Mesenchymal stem cell (in vitro differentiated cells and primary cell): Measurements from ENCODE around the gene GOLGA6C.

Experiments
- DNase-seq: peaks from one replicate; pipeline ENCODE4 v3.0.0-alpha.2; 2013
- H2AFZ ChIP-seq: one replicate; pipeline ENCODE4 v1.6.1; 2013; ENCODE audit warnings: low read depth, mild to moderate bottlenecking, control low read depth, inconsistent platforms, low read length, moderate library complexity
- H2AK5ac ChIP-seq: 2 replicates; pipeline ENCODE4 v1.6.1; 2013; ENCODE audit warnings: low read length, moderate library complexity, mild to moderate bottlenecking, inconsistent platforms; ENCODE audit not compliant: severe bottlenecking
- H2BK120ac ChIP-seq: one replicate; pipeline ENCODE4 v1.6.1; 2013; ENCODE audit warnings: low read depth, mild to moderate bottlenecking, inconsistent platforms, low read length, moderate library complexity
- H2BK12ac ChIP-seq, 2 experiments: one replicate each; pipeline ENCODE4 v1.6.1; 2013; ENCODE audit warnings: inconsistent platforms in 2 of 2, low read length in 2 of 2, mild to moderate bottlenecking in 2 of 2, moderate library complexity in 2 of 2, control low read depth in 1 of 2
- H2BK15ac ChIP-seq: one replicate; pipeline ENCODE4 v1.6.1; 2013; ENCODE audit warnings: mild to moderate bottlenecking, low read depth, inconsistent platforms; ENCODE audit not compliant: poor library complexity, severe bottlenecking
- H2BK5ac ChIP-seq: 2 replicates; pipeline ENCODE4 v1.6.1; 2013; ENCODE audit warnings: low read depth, mild to moderate bottlenecking, low read length, control low read depth, inconsistent platforms; ENCODE audit not compliant: poor library complexity, severe bottlenecking
- H3K14ac ChIP-seq, 2 experiments: one replicate each; pipeline ENCODE4 v1.6.1; 2013; ENCODE audit warnings: inconsistent platforms in 2 of 2, low read length in 2 of 2, control low read depth in 1 of 2, mild to moderate bottlenecking in 1 of 2, moderate library complexity in 1 of 2
- H3K18ac ChIP-seq, 2 experiments: one replicate each; pipeline ENCODE4 v1.6.1; 2013; ENCODE audit warnings: inconsistent platforms in 2 of 2, low read length in 2 of 2, control low read depth in 1 of 2, low read depth in 1 of 2, mild to moderate bottlenecking in 1 of 2
- H3K23ac ChIP-seq, 2 experiments: one replicate each; pipeline ENCODE4 v1.6.1; 2013; ENCODE audit warnings: inconsistent platforms in 2 of 2, low read length in 2 of 2, mild to moderate bottlenecking in 2 of 2, moderate library complexity in 2 of 2, control low read depth in 1 of 2
- H3K27ac ChIP-seq: 2 replicates; pipeline ENCODE4 v1.5.1; 2013; ENCODE audit warnings: mild to moderate bottlenecking, moderate library complexity, low read length, control low read depth, inconsistent platforms; ENCODE audit not compliant: poor library complexity, severe bottlenecking
- H3K27me3 ChIP-seq, 2 experiments: 2 replicates each; pipeline versions ENCODE4 v1.6.1 to v1.7.0; 2013; ENCODE audit warnings: low read length in 2 of 2, mild to moderate bottlenecking in 2 of 2, moderate library complexity in 2 of 2, control low read depth in 1 of 2, inconsistent platforms in 1 of 2; ENCODE audit not compliant: control insufficient read depth in 1 of 2, insufficient read depth in 1 of 2
- H3K36me3 ChIP-seq, 2 experiments: 2 replicates each; pipeline versions ENCODE4 v1.6.1 to v1.7.0; 2013; ENCODE audit warnings: low read length in 2 of 2, control low read depth in 1 of 2, inconsistent platforms in 1 of 2, low read depth in 1 of 2, mild to moderate bottlenecking in 1 of 2; ENCODE audit not compliant: insufficient read depth in 2 of 2, control insufficient read depth in 1 of 2
- H3K4ac ChIP-seq, 2 experiments: one replicate each; pipeline ENCODE4 v1.6.1; 2013; ENCODE audit warnings: inconsistent platforms in 2 of 2, low read length in 2 of 2, mild to moderate bottlenecking in 2 of 2, moderate library complexity in 2 of 2, control low read depth in 1 of 2, low read depth in 1 of 2
- H3K4me1 ChIP-seq: 2 replicates; pipeline ENCODE4 v1.6.1; 2013; ENCODE audit warnings: low read depth, low read length, control low read depth; ENCODE audit not compliant: control insufficient read depth, insufficient read depth
- H3K4me2 ChIP-seq: 2 replicates; pipeline ENCODE4 v1.6.1; 2013; ENCODE audit warnings: low read length, mild to moderate bottlenecking, inconsistent platforms; ENCODE audit not compliant: poor library complexity, severe bottlenecking
- H3K4me3 ChIP-seq, 2 experiments: 2 replicates each; pipeline versions ENCODE4 v1.5.1 to v1.7.0; 2013; ENCODE audit warnings: low read length in 2 of 2, mild to moderate bottlenecking in 2 of 2, control low read depth in 1 of 2, low read depth in 1 of 2; ENCODE audit not compliant: insufficient read depth in 1 of 2
- H3K79me1 ChIP-seq: replicated peaks from 2 replicates; pipeline ENCODE4 v1.6.1; 2013; ENCODE audit warnings: mild to moderate bottlenecking, control low read depth, low read length, inconsistent platforms; ENCODE audit not compliant: poor library complexity, severe bottlenecking
- H3K9ac ChIP-seq: 2 replicates; pipeline ENCODE4 v1.7.0; 2013; ENCODE audit warnings: mild to moderate bottlenecking, low read length, moderate library complexity
- H3K9me3 ChIP-seq: 2 replicates; pipeline ENCODE4 v1.7.0; 2013; ENCODE audit warnings: mild to moderate bottlenecking, low read length; ENCODE audit not compliant: control insufficient read depth
- H4K8ac ChIP-seq: one replicate; pipeline ENCODE4 v1.6.1; 2013; ENCODE audit warnings: inconsistent platforms, mild to moderate bottlenecking, low read length, moderate library complexity
- H4K91ac ChIP-seq: one replicate; pipeline ENCODE4 v1.6.1; 2013; ENCODE audit warnings: mild to moderate bottlenecking, low read length, inconsistent platforms
- WGBS: methylation state at CpG from one replicate; pipeline ENCODE4 v1.1.7; 2013; ENCODE audit warnings: mixed read lengths; 5-methylcytosine and 5-hydroxymethylcytosine counted together

GOLGA6C gene

GRCh38 chr15:75211436-75212199 is 46.5 kb upstream of the GOLGA6C start:
- Histone ChIP-seq H3K9ac (peak overlapping the region; percentile 34), H3K79me1 (peaks cover 3% of the 10 kb centered on the region), H2AFZ (no peak overlapping the region), H3K4ac (no peak overlapping the region), H3K27ac (no peak overlapping the region), H2BK5ac (no peak overlapping the region), H4K91ac (no peak overlapping the region), H3K4me3 (no peak overlapping the region), H3K9me3 (no peaks in the 10 kb centered on the region), H3K4me2 (no peak overlapping the region), H2BK12ac (no peak overlapping the region), H2BK120ac (no peak overlapping the region), H3K27me3 (no peaks in the 10 kb centered on the region), H2AK5ac (no peak overlapping the region), H3K4me1 (peaks cover 19% of the 10 kb centered on the region), H3K18ac (no peak overlapping the region), H2BK15ac (no peak overlapping the region), H4K8ac (no peak overlapping the region), H3K23ac (no peak overlapping the region), H3K14ac (no peak overlapping the region), H3K36me3 (peaks cover 53 to 64% of the 10 kb centered on the region in 2 experiments)
- WGBS = 93% methylated on average over 8 of the region's 9 CpGs
- no peak for DNase-seq

- H3K4me2 ChIP-seq = no peak overlapping the region
- H3K23ac ChIP-seq = no peak overlapping the region
- no peak overlapping the region for H2AFZ ChIP-seq
- peaks cover 3% of the 10 kb centered on the region for H3K79me1 ChIP-seq
- 97% methylated on average over 7 of the region's 7 CpGs for WGBS
- no peak overlapping the region for H2BK12ac ChIP-seq
- H3K9me3 ChIP-seq = no peaks in the 10 kb centered on the region
- peaks cover 46 to 60% of the 10 kb centered on the region in 2 experiments for H3K36me3 ChIP-seq
- H2BK15ac ChIP-seq = no peak overlapping the region
- no peak overlapping the region for H4K8ac ChIP-seq
- no peaks in the 10 kb centered on the region for H3K27me3 ChIP-seq
- H4K91ac ChIP-seq = no peak overlapping the region
- no peak overlapping the region for H3K4ac ChIP-seq
- peak overlapping the region; percentile 34 for H3K9ac ChIP-seq
- no peak overlapping the region for H3K4me3 ChIP-seq
- H3K4me1 ChIP-seq = peaks cover 15% of the 10 kb centered on the region
- H3K14ac ChIP-seq = no peak overlapping the region
- DNase-seq = no peak
- no peak overlapping the region for H2AK5ac ChIP-seq
- H3K27ac ChIP-seq = no peak overlapping the region
- no peak overlapping the region for H2BK120ac ChIP-seq
- no peak overlapping the region for H2BK5ac ChIP-seq
- H3K18ac ChIP-seq = no peak overlapping the region
Measured at GRCh38 chr15:75212200-75212858, 45.8 kb upstream of the GOLGA6C start.

- Histone ChIP-seq H2BK5ac (no peak overlapping the region), H4K91ac (no peak overlapping the region), H2BK120ac (no peak overlapping the region), H2BK15ac (no peak overlapping the region), H2BK12ac (no peak overlapping the region), H3K36me3 (peaks cover 37 to 51% of the 10 kb centered on the region in 2 experiments), H3K27me3 (no peaks in the 10 kb centered on the region), H3K23ac (no peak overlapping the region), H2AK5ac (no peak overlapping the region), H3K27ac (no peak overlapping the region), H2AFZ (no peak overlapping the region), H3K18ac (no peak overlapping the region), H3K4me3 (no peak overlapping the region), H3K79me1 (peaks cover 3% of the 10 kb centered on the region), H3K9me3 (no peaks in the 10 kb centered on the region), H4K8ac (peak overlapping the region; percentile 13), H3K4ac (no peak overlapping the region), H3K9ac (no peak overlapping the region), H3K4me1 (peaks cover 8% of the 10 kb centered on the region), H3K4me2 (no peak overlapping the region), H3K14ac (no peak overlapping the region)
- WGBS = 93% methylated on average over 12 of the region's 12 CpGs
- DNase-seq = no peak
Measured at GRCh38 chr15:75213212-75213767, 44.8 kb upstream of the GOLGA6C start.

GRCh38 chr15:75213768-75214221 is 44.3 kb upstream of the GOLGA6C start:
- Histone ChIP-seq H3K23ac (no peak overlapping the region), H2AFZ (no peak overlapping the region), H3K14ac (no peak overlapping the region), H2BK12ac (no peak overlapping the region), H3K36me3 (peaks cover 32 to 46% of the 10 kb centered on the region in 2 experiments), H3K4me2 (no peak overlapping the region), H3K79me1 (peaks cover 3% of the 10 kb centered on the region), H3K18ac (no peak overlapping the region), H3K4me3 (no peak overlapping the region), H3K4me1 (peaks cover 8% of the 10 kb centered on the region), H4K8ac (no peak overlapping the region), H2AK5ac (no peak overlapping the region), H2BK5ac (no peak overlapping the region), H3K27ac (no peak overlapping the region), H2BK15ac (no peak overlapping the region), H3K9me3 (no peaks in the 10 kb centered on the region), H3K27me3 (no peaks in the 10 kb centered on the region), H2BK120ac (no peak overlapping the region), H3K4ac (no peak overlapping the region), H3K9ac (no peak overlapping the region), H4K91ac (no peak overlapping the region)
- 92% methylated on average over 4 of the region's 9 CpGs for WGBS
- DNase-seq = no peak
